ENCODE results near the gene PLCB1. TPM values are rescaled to one million over a fixed set of nuclear protein-coding genes. Genes with fewer than 3 reads are reported as not detected.

PLCB1 gene
- total RNA-seq, 3 donors from 2014 or later = 7.2 to 50.7 (median 8.8) TPM

DNA sequence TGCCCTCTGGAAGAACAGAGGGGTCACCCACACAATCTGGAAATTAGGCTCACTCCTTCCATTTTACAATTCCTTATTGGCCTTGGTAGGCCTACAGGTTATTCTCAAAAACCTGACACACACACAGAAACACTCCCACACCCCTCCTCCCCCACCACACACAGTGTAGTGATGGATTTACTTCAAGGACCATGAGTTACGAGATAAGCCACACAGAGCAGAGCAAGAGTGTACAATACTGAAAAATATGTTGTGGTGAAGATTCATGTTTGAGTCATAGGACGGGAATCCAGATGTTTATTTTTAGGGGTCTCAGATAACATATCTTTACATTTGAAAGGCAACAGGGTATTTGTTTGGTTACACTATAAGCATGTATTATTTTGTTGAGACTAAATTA, 291.9 kb downstream of the PLCB1 start:
- no peak for DNase-seq

DNA sequence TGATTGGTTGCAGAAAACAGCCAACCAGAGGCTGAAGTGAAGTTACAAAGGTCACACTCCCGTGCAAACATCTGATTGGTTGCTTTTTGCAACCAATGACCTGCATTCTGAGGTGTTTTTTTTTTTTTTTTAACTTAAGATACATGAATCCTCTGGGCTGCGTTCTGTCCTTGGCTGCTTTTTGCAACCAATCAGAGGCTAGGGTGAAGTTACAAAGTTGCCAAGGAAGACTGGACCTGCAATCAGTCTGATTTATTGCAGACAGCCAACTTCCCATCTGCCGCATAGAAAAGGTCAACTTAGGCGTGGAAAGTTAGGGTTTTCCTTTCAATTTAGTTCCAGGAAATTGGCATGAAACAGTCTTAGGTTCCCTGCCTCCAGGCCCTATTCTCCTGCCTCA, 292.9 kb downstream of the PLCB1 start:
- intact Hi-C loops (cut with DNase I, micrococcal nuclease) = no loop called here
- DNase-seq (no peak), ATAC-seq (no peak)
- Histone ChIP-seq H3K36me3 (ENCODE audit: low read depth) (no peaks in the 10 kb centered on the region), H3K9me3 (no peaks in the 10 kb centered on the region), H3K4me3 (no peak overlapping the region), H3K4me1 (ENCODE audit: low read depth) (no peaks in the 10 kb centered on the region)
- TF ChIP-seq, protein P1, sequence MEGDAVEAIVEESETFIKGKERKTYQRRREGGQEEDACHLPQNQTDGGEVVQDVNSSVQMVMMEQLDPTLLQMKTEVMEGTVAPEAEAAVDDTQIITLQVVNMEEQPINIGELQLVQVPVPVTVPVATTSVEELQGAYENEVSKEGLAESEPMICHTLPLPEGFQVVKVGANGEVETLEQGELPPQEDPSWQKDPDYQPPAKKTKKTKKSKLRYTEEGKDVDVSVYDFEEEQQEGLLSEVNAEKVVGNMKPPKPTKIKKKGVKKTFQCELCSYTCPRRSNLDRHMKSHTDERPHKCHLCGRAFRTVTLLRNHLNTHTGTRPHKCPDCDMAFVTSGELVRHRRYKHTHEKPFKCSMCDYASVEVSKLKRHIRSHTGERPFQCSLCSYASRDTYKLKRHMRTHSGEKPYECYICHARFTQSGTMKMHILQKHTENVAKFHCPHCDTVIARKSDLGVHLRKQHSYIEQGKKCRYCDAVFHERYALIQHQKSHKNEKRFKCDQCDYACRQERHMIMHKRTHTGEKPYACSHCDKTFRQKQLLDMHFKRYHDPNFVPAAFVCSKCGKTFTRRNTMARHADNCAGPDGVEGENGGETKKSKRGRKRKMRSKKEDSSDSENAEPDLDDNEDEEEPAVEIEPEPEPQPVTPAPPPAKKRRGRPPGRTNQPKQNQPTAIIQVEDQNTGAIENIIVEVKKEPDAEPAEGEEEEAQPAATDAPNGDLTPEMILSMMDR (IDR thresholded peaks at IDR 0.05) = no peak

More for the DNA sequence above, 291.9 kb downstream of the PLCB1 start:
- TF ChIP-seq, protein P1 (IDR thresholded peaks at IDR 0.05) = no peak
- no peak for ATAC-seq
- Histone ChIP-seq H3K36me3 (ENCODE audit: low read depth) (no peaks in the 10 kb centered on the region), H3K4me1 (ENCODE audit: low read depth) (no peaks in the 10 kb centered on the region), H3K4me3 (no peak overlapping the region), H3K9me3 (no peaks in the 10 kb centered on the region)
- intact Hi-C loops (cut with DNase I, micrococcal nuclease) = no loop called here

DNA sequence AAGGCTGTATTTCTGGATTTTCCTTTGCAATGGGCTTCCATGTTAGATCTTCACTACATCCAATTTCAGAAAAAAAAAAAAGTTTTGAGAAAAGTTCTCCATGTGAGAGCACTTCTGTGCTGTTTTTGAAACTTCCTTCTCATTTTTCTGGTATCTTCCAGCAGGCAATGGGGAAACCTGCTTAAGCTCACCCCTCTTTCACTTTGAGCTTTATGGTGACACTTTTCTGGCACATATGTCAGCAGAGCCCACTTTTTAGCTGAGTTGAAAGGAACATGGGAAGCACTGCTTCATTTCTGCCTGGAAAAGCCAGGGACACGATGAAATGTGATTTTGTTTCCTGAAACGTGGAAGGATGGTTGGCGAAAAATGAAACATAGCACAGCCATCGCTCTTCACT, 293.7 kb downstream of the PLCB1 start:
- ATAC-seq (no peak), DNase-seq (no peak)
- Histone ChIP-seq H3K4me3 (no peak overlapping the region), H3K36me3 (ENCODE audit: low read depth) (no peaks in the 10 kb centered on the region), H3K4me1 (ENCODE audit: low read depth) (no peaks in the 10 kb centered on the region), H3K9me3 (no peaks in the 10 kb centered on the region)
- TF ChIP-seq, protein P1 (IDR thresholded peaks at IDR 0.05) = no peak
- intact Hi-C loops (cut with DNase I, micrococcal nuclease) = no loop called here

DNA sequence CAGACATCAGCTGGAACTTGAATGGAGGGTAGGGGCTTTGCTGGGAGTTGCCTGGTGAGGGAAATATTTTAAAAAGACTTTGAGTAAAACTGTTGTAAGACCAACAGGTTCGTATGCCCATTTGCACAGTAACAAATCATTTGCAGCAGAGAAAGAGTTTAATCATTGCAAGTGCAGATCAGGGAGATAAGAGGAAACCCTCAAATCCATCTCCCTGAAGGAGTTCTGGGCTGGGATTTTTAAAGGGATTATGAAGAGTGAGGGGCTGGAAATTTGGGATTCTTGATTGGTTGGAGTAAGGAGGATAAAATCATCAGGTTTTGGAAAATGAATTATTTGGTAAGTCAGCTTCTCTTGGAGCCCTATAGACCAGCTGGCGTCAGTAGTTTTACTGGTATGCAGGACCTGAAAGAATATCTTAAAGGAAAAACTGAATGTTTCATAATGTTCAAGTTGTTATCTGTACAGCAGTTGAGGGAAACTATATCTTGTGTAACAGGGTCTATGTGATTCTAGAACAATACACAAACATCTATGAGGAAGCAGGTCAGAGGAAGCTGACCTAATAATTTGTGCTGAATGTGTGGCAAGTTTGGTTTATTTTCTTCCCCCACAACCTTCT, 295.5 kb downstream of the PLCB1 start:
- DNase-seq (no peak), ATAC-seq (no peak)
- TF ChIP-seq, protein P1 (IDR thresholded peaks at IDR 0.05) = no peak
- Histone ChIP-seq H3K4me3 (no peak overlapping the region), H3K36me3 (ENCODE audit: low read depth) (no peaks in the 10 kb centered on the region), H3K9me3 (no peaks in the 10 kb centered on the region), H3K4me1 (ENCODE audit: low read depth) (no peaks in the 10 kb centered on the region)
- intact Hi-C loops (cut with DNase I, micrococcal nuclease) = no loop called here

DNA sequence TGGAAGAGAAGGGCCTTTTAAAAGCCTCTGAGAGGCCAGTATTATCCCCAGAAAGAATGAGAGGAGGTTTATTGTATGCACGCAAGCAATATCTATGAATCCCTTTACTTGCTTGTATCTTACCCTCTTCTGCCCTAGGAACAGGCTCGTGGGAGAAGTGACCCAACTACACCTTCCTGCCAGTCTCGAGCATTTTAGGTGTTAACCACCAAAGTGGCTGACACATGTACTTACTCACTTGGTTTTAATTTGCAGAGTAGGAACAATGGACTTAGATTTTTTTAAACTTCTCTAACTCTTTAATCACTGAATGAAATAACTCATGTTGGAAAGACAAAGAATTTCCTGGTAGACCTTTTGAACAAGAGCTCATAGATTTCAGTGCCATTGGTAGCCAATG, 296.9 kb downstream of the PLCB1 start:
- intact Hi-C loops (cut with DNase I, micrococcal nuclease) = no loop called here
- TF ChIP-seq, protein P1 (IDR thresholded peaks at IDR 0.05) = no peak
- no peak overlapping the region for H3K4me3 ChIP-seq
- no peaks in the 10 kb centered on the region for H3K9me3 ChIP-seq
- ATAC-seq = no peak
- no peaks in the 10 kb centered on the region for H3K36me3 ChIP-seq (ENCODE audit: low read depth)
- no peak for DNase-seq
- no peaks in the 10 kb centered on the region for H3K4me1 ChIP-seq (ENCODE audit: low read depth)

Measured in mucosa of descending colon (tissue), 3 donors.